ENCODE measurements around the gene DENND1A.

DNA sequence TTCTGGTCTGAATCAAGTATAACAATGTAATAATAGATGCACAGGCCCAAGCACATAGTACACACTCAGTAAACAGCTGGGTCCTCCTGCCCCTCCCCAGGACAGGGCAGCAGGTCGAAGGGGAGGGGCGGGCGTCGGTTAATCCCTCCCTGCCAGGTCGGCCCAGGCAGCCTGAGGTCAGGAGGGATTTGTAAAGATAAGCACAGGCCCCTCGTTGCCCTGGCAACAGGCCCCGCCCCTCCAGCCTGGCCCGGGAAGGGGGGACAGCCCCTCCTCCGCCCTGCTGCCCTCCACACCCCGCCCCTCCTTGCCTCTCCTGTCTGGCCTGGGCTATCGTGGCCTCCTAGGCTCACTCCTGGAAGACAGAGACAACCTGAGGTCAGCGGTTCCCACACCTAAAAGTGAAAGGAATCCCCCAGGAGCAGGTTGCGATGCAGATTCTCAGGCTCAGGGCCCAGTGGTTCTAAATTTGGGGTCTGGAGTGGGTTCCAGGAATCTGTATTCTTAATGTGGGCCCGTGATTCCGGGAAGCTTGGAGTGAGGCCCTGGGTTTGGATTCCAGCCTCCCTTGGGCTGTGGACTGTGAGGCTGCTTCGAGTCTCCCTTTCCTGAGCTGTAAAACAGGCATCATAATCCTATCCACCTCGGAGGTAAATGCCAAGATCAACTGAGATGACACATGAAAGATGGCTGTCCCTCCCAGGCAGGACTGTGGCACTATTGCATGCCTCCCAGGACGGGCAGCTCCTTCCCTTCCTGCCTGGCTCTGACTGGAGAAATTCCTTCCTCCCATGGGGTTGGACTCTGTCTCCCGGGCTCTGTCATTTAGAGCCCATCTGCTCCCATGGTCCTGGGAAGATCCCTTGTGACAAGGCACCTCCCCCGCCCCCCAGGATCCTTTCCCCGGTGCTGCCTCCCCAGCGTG is 569.5 kb downstream of the DENND1A start:
- TF ChIP-seq, protein P1, sequence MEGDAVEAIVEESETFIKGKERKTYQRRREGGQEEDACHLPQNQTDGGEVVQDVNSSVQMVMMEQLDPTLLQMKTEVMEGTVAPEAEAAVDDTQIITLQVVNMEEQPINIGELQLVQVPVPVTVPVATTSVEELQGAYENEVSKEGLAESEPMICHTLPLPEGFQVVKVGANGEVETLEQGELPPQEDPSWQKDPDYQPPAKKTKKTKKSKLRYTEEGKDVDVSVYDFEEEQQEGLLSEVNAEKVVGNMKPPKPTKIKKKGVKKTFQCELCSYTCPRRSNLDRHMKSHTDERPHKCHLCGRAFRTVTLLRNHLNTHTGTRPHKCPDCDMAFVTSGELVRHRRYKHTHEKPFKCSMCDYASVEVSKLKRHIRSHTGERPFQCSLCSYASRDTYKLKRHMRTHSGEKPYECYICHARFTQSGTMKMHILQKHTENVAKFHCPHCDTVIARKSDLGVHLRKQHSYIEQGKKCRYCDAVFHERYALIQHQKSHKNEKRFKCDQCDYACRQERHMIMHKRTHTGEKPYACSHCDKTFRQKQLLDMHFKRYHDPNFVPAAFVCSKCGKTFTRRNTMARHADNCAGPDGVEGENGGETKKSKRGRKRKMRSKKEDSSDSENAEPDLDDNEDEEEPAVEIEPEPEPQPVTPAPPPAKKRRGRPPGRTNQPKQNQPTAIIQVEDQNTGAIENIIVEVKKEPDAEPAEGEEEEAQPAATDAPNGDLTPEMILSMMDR (IDR thresholded peaks at IDR 0.05), result no peak
- no peak for TF ChIP-seq POLR2A (IDR thresholded peaks at IDR 0.05)

Measured in right lobe of liver (tissue), 4 donors.